ENCODE data around the gene CORO2B. TPM values are rescaled to one million over a fixed set of nuclear protein-coding genes. Genes with fewer than 3 reads are reported as not detected.
A peak's percentile ranks its signal among the peaks of the same experiment; 100 is the strongest.

CORO2B gene
- total RNA-seq, 2 donors from 2014 or later = 4.3 to 8.5 TPM

DNA sequence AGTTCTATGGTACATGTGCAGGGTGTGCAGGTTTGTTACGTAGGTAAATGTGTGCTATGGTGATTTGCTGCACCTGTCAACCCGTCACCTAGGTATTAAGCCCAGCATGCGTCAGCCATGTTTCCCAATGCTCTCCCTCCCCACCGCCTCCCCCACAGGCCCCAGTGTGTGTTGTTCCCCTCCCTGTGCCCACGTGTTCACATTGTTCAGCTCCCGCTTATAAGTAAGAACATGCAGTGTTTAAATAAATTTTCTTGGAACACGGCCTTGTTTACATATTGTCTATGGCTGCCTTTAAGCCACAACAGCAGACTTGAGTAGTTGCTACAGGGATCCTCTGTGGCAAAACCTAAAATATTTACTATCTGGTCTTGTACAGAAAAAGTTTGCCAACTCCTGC is 41.3 kb upstream of the CORO2B start:
- DNase-seq (ENCODE audit: low spot score) = no peak
- peak overlapping the region; percentile 72 to 84 for H3K27ac ChIP-seq

DNA sequence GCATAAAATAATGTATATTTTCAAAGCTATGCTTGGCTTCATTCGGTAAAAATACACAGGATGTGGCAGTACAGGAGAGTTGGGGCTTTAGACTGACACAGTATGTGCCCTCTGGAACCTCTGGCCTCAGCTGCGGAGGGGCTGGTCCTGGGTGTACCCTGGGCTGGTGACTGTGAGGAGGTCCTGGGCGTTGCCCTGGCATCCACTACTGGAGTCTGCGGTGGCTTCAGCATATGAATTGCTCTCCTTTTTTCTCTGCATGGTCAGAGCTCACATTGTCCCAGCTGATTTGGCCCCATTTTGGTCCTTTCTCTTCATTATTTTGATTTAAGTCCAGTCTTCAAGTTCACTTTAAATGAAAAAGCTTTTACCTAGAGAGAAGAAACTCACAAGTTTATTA is 40.5 kb upstream of the CORO2B start:
- DNase-seq (ENCODE audit: low spot score) = no peak
- peak overlapping the region; percentile 27 to 84 for H3K27ac ChIP-seq

More for the DNA sequence above, 41.3 kb upstream of the CORO2B start:
- H3K36me3 ChIP-seq = no peaks in the 10 kb centered on the region
- peaks cover under 1% of the 10 kb centered on the region for H3K9me3 ChIP-seq
- peaks cover 7 to 24% of the 10 kb centered on the region in 2 donors for H3K4me1 ChIP-seq (ENCODE audit: control insufficient read depth in 1 of 2, low read depth in 2 of 2)
- ATAC-seq (ENCODE audit: insufficient number of reproducible peaks, low FRiP score, low read depth) = no peak
- H3K4me3 ChIP-seq = no peak overlapping the region
- H3K27me3 ChIP-seq (replicated peaks; ENCODE audit: insufficient read depth) = no peaks in the 10 kb centered on the region
- TF ChIP-seq, protein P1, sequence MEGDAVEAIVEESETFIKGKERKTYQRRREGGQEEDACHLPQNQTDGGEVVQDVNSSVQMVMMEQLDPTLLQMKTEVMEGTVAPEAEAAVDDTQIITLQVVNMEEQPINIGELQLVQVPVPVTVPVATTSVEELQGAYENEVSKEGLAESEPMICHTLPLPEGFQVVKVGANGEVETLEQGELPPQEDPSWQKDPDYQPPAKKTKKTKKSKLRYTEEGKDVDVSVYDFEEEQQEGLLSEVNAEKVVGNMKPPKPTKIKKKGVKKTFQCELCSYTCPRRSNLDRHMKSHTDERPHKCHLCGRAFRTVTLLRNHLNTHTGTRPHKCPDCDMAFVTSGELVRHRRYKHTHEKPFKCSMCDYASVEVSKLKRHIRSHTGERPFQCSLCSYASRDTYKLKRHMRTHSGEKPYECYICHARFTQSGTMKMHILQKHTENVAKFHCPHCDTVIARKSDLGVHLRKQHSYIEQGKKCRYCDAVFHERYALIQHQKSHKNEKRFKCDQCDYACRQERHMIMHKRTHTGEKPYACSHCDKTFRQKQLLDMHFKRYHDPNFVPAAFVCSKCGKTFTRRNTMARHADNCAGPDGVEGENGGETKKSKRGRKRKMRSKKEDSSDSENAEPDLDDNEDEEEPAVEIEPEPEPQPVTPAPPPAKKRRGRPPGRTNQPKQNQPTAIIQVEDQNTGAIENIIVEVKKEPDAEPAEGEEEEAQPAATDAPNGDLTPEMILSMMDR (IDR thresholded peaks at IDR 0.05) = no peak

DNA sequence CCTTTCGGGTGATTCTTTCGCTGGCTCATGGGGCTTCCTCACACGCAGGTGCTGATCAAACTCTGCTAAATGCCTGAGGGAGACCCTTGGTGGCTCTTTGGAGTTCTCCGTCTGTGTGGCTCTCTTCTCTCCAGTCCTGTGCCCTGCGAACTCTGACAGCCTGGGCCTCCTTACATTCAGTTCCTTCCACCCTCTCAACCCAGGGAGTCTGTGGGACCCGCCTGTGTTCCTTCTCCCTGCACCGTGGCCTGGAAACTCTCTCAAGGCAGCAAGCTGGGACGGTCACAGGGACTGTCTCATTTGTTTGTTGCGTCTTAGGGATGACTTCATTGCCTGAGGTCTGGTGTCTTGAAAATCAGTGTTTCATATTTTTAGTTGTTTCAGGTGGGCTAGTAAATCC is 37.0 kb upstream of the CORO2B start:
- Histone ChIP-seq H3K27me3 (replicated peaks; ENCODE audit: insufficient read depth) (no peaks in the 10 kb centered on the region), H3K27ac (no peak overlapping the region), H3K36me3 (no peaks in the 10 kb centered on the region), H3K9me3 (no peaks in the 10 kb centered on the region), H3K4me3 (no peak overlapping the region), H3K4me1 (ENCODE audit: control insufficient read depth in 1 of 2, low read depth in 2 of 2) (peaks cover 20 to 29% of the 10 kb centered on the region in 2 donors)
- TF ChIP-seq, protein P1 (IDR thresholded peaks at IDR 0.05) = no peak
- no peak for DNase-seq (ENCODE audit: low spot score)
- ATAC-seq (ENCODE audit: insufficient number of reproducible peaks, low FRiP score, low read depth) = no peak

More for the DNA sequence above, 40.5 kb upstream of the CORO2B start:
- H3K9me3 ChIP-seq = no peaks in the 10 kb centered on the region
- no peaks in the 10 kb centered on the region for H3K36me3 ChIP-seq
- no peaks in the 10 kb centered on the region for H3K27me3 ChIP-seq (replicated peaks; ENCODE audit: insufficient read depth)
- TF ChIP-seq, protein P1 (IDR thresholded peaks at IDR 0.05) = no peak
- H3K4me1 ChIP-seq (ENCODE audit: control insufficient read depth in 1 of 2, low read depth in 2 of 2) = peaks cover 12 to 32% of the 10 kb centered on the region in 2 donors
- ATAC-seq (ENCODE audit: insufficient number of reproducible peaks, low FRiP score, low read depth) = no peak
- no peak overlapping the region for H3K4me3 ChIP-seq

DNA sequence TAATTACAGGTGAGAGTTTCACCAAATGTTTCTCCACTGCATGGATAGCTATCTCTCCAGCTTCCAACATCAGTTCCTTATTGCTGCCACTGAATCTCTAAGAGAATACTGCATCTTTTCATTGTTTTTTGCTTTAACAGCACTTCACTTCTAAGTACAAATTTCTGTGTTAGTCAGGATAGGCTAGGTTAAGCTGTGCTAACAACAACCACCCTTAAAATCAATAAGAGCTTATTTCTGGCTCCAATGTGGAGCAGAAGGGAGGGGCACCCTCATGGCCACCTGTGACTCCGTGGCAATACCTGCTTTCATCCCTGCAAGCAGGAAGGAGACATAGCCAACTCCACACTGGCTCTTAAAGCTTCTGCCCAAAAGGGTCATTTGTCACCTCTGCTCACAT is 36.4 kb upstream of the CORO2B start:
- Histone ChIP-seq H3K4me1 (ENCODE audit: control insufficient read depth in 1 of 2, low read depth in 2 of 2) (peaks cover 15 to 23% of the 10 kb centered on the region in 2 donors), H3K4me3 (no peak overlapping the region), H3K9me3 (no peaks in the 10 kb centered on the region), H3K36me3 (no peaks in the 10 kb centered on the region), H3K27ac (peak overlapping the region; percentile 7 to 74), H3K27me3 (replicated peaks; ENCODE audit: insufficient read depth) (no peaks in the 10 kb centered on the region)
- ATAC-seq (ENCODE audit: insufficient number of reproducible peaks, low FRiP score, low read depth) (no peak), DNase-seq (ENCODE audit: low spot score) (no peak)
- TF ChIP-seq, protein P1 (IDR thresholded peaks at IDR 0.05) = no peak

DNA sequence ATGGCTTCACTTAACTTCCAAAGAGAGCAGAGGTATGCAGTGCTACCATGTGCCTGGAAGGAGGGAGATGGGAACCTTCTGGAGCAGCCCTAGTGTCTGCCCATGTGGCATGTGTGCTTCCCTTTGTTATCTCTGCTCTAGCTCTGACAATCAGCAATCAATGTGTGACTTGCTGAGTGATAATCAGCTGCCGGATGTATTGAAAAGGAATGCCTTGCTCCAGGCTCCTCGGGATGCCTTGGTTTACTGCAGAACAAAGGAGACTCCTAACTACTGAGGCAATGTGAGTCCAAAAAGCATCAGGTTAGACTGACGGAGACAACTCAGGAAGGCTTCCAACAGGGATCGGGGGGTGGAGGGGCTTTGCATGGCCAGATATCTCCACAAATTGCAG is 36.0 kb upstream of the CORO2B start:
- Histone ChIP-seq H3K27ac (peak overlapping the region; percentile 7 to 74), H3K9me3 (no peaks in the 10 kb centered on the region), H3K4me3 (no peak overlapping the region), H3K27me3 (replicated peaks; ENCODE audit: insufficient read depth) (no peaks in the 10 kb centered on the region), H3K36me3 (no peaks in the 10 kb centered on the region), H3K4me1 (ENCODE audit: control insufficient read depth in 1 of 2, low read depth in 2 of 2) (peaks cover 13 to 22% of the 10 kb centered on the region in 2 donors)
- ATAC-seq (ENCODE audit: insufficient number of reproducible peaks, low FRiP score, low read depth) (no peak), DNase-seq (ENCODE audit: low spot score) (no peak)
- TF ChIP-seq, protein P1 (IDR thresholded peaks at IDR 0.05) = no peak
